A204.1 (cell line): ENCODE results near the gene CTIF.

Source experiments
- FAIRE-seq: peaks from 2 replicates; lab custom pipeline; 2012; peaks lifted over from hg19 to GRCh38; lab: Jason Lieb, UNC

The CTIF gene

GRCh38 chr18:48889115-48889941, 350.5 kb downstream of the CTIF start:
- FAIRE-seq = no peak

GRCh38 chr18:48889981-48890762, 351.3 kb downstream of the CTIF start:
- no peak for FAIRE-seq

DNA sequence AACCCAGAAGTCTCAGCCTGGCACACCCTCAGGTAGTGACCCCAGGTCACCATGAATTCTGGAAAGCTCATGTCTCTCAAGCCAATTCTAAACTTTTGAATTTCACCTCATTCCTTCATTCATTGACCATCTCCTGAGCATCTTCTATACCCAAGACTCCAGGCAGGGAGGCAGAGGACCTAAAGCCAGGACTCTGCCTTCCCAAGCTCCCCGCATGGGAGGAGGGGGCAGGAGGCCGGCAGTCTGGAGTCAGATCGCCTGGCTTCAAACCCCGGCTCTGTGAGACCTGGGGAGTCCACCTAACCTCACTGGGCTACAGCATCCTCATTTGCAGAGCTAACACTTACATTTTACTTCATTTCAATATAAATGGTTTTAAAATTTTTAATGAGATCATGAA, 352.9 kb downstream of the CTIF start:
- FAIRE-seq = no peak

GRCh38 chr18:48892146-48892855, 353.5 kb downstream of the CTIF start:
- no peak for FAIRE-seq

GRCh38 chr18:48893061-48893607, 354.3 kb downstream of the CTIF start:
- no peak for FAIRE-seq

GRCh38 chr18:48893608-48894600, 355.1 kb downstream of the CTIF start:
- no peak for FAIRE-seq

DNA sequence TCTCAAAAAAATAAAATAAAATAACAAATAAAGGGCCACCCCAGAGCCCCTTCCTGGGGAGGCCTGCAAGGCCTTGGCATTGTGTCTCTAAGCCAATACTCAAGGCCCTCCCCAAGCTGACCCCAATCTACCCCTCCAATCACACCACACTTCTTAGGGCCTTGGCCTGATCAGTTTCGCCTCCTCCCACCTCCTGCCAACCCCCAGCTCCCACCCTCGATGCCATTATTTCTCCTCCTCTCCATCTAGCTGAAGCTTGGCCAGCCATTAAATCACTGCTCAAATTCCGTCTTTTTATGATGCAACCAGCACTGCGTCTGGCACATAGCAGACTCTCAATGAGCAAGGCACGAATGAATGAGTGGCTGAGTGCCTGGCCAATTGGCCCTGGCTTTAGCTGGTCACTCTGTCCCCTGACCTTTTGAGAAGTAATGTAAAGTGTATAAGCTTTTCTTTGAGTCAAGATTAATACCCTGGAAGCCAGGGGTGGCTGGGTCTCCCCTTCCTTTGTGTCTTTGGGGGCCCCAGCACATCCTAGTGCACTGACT, 356.0 kb downstream of the CTIF start:
- no peak for FAIRE-seq

DNA sequence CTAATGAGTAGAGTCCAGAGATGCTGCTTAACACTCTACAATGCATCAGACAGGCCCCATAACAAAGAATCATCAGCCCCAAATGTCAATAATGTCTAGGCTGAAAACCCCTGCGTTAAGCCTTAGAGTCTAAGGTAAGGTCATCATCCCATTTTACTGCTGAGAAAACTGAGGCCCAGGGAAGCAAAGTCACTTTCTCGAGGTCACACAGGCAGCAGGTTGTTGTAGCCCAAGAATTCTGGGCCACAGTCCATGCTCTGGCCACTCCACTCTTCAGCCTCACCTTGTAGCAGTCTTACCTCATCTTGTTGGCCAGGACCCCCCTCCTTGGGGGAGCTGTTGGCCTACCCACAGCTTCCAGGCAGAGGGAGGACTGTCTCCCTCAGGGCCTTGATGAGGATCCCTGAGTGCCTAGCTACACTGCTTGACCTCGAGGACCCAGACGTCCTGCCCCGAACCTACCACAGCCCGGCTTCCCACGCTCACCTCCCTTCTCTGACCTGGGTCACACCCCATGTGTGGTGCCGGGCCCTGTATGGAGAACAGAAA, 357.6 kb downstream of the CTIF start:
- no peak for FAIRE-seq

DNA sequence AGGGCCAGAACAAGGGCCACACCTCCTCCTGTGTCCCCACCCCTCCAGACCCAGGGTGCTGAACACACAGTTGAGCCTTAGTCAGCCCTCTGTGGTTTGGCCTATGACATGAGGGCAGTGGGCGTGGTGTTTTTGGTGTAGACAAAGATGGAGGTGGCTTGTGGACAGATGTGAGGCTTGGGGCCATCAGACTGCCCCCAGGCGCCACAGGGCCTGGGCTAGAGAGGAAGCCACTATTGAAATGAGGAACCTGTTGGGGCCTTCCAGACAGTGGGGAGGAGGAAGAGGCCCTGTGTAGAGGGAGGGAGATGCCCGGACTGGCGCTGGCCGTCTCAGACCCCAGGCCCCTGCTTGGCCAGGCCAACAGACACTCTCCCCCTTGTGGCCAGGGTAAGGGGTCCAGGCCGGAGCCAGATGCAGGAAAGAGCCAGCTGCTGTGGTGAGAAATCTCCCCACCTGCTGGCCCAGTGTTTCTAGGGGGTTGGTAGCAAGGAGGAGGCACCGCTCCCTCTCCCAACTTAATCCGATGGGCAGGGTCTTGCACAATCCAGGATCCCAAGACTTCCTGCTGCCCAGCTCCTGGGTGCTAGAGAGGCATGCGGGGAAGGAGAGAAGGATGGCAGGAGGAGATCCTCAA, 358.2 kb downstream of the CTIF start:
- no peak for FAIRE-seq

- no peak for FAIRE-seq
Measured at GRCh38 chr18:48897531-48897930, 358.7 kb downstream of the CTIF start.

GRCh38 chr18:48898521-48898920, 359.7 kb downstream of the CTIF start:
- no peak for FAIRE-seq

- FAIRE-seq = no peak
Measured at GRCh38 chr18:48899558-48900174, 360.8 kb downstream of the CTIF start.

GRCh38 chr18:48900469-48900868, 361.6 kb downstream of the CTIF start:
- FAIRE-seq = no peak

GRCh38 chr18:48901145-48902022, 362.6 kb downstream of the CTIF start:
- FAIRE-seq = no peak

GRCh38 chr18:48902023-48902855, 363.4 kb downstream of the CTIF start:
- FAIRE-seq = no peak

DNA sequence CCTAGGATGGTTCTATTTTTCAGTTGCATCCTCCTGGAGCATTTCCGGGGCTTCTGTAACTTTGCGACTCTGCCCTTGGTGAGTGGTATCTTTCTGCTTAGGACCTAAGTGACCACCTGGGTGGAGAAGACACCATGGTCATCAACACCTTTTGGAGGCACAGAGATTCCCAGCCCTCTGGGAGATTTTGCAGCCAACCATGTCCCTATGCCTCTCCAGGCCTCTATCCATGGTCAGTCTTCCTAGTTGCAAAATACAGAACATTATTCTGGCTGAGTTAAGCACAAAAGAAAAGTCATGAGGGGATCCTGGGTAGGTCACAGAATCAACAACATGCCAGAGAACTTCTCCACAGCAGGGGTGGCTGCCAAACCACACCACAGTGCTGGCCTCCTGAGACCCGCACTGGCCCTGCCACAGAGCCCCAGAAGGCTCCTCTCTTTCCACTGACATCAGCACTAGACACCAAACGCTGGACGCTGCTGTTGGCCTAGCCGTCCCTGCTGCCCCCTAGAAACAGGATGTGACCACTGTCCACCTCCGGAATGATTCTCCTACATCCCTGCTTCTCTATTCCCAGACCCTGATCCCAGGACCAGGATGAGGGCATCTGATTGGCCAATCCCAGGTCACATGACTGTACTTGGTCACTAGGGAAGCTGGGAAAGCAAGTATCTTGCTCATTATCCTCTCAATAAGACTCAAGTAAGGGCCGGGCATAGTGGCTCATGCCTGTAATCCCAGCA, 364.2 kb downstream of the CTIF start:
- no peak for FAIRE-seq

DNA sequence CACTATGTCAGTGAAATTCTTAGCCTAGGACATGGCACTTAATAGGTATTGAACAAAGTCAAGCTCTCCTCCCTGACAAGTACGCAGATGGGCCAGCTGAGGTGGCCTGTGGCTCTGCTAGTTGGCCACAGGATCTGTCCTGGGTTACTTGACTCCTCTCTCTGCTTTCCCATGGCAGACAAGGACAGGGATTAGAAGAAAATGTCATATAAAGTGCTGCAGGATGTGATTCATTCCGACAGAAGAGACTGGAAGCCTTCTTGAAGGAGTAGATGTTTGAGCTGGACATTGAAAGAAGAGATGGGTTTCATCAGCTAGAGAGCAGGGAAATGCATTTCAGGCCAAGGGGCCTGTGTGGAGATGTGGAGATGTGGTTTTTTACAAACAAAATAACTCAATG, 365.3 kb downstream of the CTIF start:
- no peak for FAIRE-seq
